Activated CD4-positive, CD25-positive, alpha-beta regulatory T cell treated with anti-CD3 and anti-CD28 coated beads, Interleukin-2, amount 50 U/mL, for 16 hours (primary cell): ENCODE data around the gene PDHB.
"Not testable (repeated sequence)": the region's sequence is repeated elsewhere in the genome, so short reads cannot be mapped to it uniquely, and the experiment has no call there.

Source experiments
- DNase-seq: peaks from one replicate; pipeline ENCODE4 v3.0.0-alpha.2; 2020; ENCODE audit warnings: low read depth, low spot score

The PDHB gene

GRCh38 chr3:58433400-58434167 is at the start of gene PDHB:
TSS of gene PDHB (minus strand) at chr3:58433832. CDS start at chr3:58433809, 23 bp downstream.
- DNase-seq = peak; percentile 71

- DNase-seq = no peak
Measured at GRCh38 chr3:58482917-58483636, 49.4 kb upstream of the PDHB start.

GRCh38 chr3:58480309-58480708 is 46.7 kb upstream of the PDHB start:
- no peak for DNase-seq

GRCh38 chr3:58478781-58479180 is 45.1 kb upstream of the PDHB start:
- DNase-seq = no peak

- no peak for DNase-seq
Measured at GRCh38 chr3:58474967-58475578, 41.4 kb upstream of the PDHB start.

- no peak for DNase-seq
Measured at GRCh38 chr3:58474348-58474911, 40.8 kb upstream of the PDHB start.

GRCh38 chr3:58473275-58473674 is 39.6 kb upstream of the PDHB start:
- DNase-seq = no peak

- DNase-seq = peak; percentile 13
Measured at GRCh38 chr3:58471025-58471887, 37.6 kb upstream of the PDHB start.

GRCh38 chr3:58470363-58471024 is 36.9 kb upstream of the PDHB start:
- DNase-seq = no peak

- DNase-seq = no peak
Measured at GRCh38 chr3:58469096-58469495, 35.5 kb upstream of the PDHB start.

GRCh38 chr3:58466899-58467563 is 33.4 kb upstream of the PDHB start:
- DNase-seq = no peak

GRCh38 chr3:58464866-58465265 is 31.2 kb upstream of the PDHB start:
- no peak for DNase-seq

GRCh38 chr3:58463942-58464271 is 30.3 kb upstream of the PDHB start:
- no peak for DNase-seq

- peak; percentile 22 for DNase-seq
Measured at GRCh38 chr3:58463181-58463941, 29.7 kb upstream of the PDHB start.

- no peak for DNase-seq
Measured at GRCh38 chr3:58462829-58463180, 29.2 kb upstream of the PDHB start.

- DNase-seq = no peak
Measured at GRCh38 chr3:58459160-58459559, 25.5 kb upstream of the PDHB start.

GRCh38 chr3:58452176-58452575 is 18.5 kb upstream of the PDHB start:
- DNase-seq = no peak

GRCh38 chr3:58441514-58442450 is 8.2 kb upstream of the PDHB start:
- DNase-seq = no peak

GRCh38 chr3:58440996-58441355 is 7.3 kb upstream of the PDHB start:
- DNase-seq = not testable (repeated sequence)
